HG03060 (cell line): ENCODE results near the gene PLEKHS1.

Experiments
- ATAC-seq: cut with Tn5 transposase; IDR thresholded peaks from one replicate; pipeline ENCODE4 v1.9.1; 2021; ENCODE audit warnings: low read depth, moderate number of reproducible peaks; ENCODE audit not compliant: unreplicated experiment

The PLEKHS1 gene

DNA sequence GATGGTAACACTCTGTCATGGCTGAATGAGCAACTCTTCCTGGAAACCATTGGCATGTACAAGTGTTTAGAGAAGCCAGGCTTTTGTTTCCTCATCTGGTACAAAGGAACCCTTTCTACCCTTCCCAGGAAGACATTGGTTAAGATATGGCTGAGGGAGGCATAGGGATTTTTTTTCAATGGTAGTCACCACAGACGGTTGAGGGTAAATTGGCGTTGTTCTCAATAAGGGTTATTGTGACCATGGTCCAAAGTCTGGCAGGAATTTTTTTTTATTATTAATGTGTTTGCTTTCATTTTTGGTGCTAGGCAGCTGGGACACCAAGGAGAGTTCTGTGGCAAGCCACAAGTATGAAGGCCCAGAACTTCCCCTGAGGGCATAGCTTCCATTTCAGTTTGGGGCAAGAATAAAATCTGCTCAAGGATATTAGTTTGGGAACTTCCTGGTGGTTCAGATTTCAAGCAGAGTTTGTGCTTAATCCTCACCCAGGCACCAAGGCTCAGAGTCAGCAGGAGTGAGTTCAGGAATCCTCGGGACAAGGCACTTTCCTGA lies at the start of gene PLEKHS1:
Gene PLEKHS1, plus strand, starts transcription at position 502 of the 552 bp plus-strand sequence. CDS start 3,596 bp downstream, outside the sequence.
- no peak for ATAC-seq

DNA sequence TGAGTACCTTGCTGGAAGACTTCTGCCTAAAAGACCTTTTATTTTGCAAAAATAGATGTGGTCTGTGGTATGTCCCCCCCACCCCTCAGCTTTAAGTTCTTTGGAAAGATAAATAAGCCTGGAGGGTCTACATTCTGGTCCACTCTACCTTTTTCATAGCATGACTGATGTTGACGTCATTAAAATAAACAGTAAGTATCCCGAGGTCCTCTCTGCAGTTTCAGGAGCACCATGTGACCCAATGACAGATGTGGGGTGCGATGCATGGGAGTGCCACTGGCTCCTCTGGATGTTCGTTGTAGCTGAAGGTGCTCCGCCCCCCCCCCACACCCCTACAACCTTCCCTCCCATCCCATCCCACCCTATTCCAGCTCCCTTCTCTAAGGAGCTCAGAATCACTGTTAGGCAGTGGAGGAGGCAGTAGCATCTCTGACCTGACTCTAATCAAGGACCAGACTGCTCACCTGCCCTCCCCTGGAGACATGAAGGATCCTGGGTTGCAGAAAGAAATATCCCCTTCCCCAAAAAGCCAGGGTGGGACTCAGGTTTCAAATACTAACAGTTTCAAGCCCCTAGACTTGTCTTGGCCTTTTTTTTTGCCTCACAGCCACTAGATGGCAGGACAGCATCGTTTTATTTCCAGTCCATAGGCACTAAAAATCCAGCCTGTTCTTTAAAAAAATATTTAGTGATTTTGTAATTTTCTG lies 46.7 kb upstream of the PLEKHS1 start:
- no peak for ATAC-seq

DNA sequence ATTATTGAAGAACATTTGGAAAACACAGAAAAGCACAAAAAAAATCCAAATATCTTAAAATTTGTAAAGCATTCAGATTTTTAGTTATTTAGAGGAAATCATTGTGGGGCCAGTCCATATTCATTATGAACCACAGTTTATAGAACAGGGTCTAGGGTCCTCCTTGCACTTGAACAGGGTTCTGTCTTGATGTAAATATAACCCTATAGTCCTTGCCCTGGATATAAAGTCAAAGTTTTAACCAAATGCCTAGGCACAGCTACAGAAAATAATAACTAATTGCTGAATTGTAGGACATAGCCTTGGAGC lies 46.2 kb upstream of the PLEKHS1 start:
- no peak for ATAC-seq

DNA sequence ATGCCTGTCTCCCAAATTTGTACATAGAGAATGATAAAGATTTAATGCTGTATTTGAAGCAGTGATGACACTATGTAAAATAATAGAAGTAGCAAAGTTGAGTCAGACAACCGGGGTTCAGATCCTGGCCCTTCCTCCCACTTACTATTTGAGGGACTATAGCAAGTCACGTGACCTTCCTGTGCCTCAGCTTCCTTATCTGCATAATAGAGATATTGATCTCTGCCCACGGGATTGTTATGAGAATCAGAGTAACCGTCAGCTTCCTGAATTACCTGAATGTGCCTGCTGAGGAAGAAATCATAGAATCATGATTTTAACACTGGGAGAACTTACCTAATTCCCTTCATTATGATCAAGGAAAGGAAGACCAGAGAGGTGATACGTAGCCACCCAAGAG lies 44.9 kb upstream of the PLEKHS1 start:
- ATAC-seq = no peak

DNA sequence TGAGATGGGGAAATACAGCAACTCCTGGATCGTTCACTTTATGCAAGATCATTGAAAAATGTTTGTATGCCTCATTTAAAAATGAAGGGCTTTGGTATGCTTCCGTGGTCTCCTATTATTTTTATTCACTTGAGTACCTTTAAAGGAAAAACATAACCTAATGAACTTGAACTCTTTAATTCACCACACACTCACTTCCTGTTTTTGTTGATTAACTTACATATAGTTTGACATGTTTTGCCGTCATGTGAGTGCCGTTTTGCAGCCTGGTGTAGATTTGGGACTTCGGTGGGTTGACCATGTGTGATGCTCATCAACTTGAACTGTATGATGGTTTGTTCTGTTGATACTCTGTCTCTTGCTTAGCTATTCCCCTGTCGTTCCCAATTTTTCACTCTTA lies 42.8 kb upstream of the PLEKHS1 start:
- no peak for ATAC-seq

DNA sequence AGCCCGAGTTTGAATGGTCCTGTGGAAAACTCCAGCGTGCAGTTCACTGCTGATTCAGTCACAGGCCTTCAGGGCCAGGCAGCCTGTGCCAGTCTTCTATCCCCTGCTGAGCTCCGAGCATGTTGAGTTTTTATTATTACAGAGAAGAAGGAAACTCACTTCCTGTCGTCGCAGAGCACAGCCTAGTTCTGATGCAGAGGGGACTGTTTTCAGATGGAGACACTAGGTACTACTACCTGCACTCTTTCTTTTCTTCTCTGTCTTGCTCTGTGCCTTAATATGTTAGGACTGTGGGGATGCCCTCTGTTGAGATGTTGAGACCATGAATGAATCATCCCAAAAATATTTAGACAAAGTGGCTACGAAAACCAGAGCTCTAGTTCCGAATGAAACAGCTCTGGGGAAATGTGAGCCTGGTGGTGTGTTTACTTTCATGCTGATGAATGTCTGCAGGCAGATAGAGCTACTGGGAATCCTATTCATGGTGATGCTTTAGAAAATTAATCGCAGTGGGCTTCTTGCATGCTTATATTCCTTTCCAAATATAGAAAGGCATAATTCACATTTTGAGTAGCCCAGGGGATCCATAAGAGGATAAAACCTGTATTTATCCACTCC lies 42.2 kb upstream of the PLEKHS1 start:
- ATAC-seq = no peak

DNA sequence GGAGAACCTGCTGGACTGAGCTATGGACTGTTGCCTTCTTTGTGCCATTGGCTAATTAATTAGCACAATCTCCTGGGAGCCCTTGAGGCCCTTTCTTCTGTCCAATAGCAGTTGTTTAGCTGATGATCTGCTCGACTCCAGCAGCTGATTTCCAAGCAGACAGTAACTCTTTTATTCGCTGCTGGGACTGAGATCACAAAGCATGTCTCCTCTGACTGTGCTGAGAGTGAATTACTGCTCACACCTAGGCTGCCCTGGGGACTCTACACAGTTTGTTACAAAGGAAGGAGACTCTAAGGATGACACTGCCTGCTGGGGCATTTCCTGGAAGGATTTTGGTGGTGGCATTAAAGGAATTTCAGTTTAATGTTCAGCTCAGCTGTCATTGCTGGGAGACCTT lies 40.3 kb upstream of the PLEKHS1 start:
- ATAC-seq = no peak

DNA sequence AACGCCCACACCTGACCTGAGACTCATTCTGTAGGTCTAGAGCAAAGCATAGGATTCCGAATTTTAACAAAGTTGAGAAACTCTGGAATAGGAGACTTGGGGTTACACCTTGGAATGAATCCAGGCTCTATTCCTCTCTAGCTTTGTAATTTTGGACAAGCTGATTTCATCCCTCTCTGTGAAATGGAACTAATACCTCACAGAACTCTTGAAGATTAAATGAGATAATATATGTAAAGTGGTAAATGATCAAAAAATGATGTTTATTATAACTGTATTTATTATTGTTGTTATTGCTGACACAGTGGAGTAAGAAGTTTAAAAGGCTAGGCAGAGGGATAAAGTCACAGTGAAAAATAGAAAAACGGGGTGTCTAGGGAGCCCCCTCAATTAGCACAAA lies 39.5 kb upstream of the PLEKHS1 start:
- ATAC-seq = no peak

DNA sequence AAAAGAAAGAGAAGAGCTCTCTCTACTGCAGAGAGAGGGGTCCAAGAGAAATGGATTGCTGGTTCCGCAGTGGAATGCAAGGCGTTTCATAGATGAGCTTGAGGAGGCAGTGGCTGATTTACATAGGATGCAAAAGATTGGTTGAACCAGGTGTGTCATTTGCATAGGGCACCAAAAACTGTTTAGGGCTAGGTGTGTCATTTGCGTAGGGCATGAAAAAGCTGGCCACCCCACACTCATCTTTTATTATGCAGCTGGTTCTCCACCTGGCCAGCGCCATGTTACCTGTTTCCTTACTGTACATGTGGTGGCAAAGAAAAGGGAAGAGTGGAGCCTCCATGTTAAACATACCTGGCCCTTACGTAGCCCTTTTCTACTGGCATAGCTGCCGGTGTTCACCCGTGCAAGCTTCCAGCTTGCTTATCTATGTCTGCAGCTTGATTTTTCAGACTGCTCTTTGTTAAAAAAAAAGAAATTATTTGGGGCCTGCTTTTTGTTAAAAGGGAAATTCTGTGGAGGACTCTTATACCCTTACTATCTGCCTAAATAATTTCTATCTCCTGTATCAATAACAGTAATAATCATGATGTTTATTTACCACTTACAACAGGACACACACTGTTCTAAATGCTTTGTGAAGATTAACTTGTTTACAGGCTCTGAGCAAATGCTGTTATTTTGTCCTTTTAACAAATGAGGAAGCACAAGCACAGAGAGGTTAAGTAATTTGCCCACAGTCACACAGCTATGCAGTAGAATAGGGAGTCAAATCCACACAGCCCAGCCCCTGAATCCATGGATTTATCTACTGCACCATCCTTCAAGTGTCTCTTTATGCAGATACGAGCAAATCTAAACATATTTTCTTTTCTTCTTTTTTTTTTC lies 38.5 kb upstream of the PLEKHS1 start:
- no peak for ATAC-seq

DNA sequence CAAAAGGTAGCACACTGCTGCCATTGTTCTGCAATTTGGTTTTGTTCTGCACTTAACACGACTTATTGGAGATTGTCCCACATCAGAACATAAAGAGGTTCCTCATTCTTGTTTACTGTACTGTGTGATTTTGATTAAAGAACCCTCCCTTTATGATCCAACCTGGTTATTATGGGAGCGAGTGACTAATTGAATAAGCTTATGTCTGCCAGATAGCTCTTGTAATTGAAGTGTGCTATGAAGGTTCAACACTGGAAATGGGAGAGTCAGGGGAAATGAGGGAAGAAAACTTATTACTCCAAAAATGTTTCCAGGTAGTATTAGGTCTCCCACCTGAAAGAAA lies 37.9 kb upstream of the PLEKHS1 start:
- no peak for ATAC-seq

DNA sequence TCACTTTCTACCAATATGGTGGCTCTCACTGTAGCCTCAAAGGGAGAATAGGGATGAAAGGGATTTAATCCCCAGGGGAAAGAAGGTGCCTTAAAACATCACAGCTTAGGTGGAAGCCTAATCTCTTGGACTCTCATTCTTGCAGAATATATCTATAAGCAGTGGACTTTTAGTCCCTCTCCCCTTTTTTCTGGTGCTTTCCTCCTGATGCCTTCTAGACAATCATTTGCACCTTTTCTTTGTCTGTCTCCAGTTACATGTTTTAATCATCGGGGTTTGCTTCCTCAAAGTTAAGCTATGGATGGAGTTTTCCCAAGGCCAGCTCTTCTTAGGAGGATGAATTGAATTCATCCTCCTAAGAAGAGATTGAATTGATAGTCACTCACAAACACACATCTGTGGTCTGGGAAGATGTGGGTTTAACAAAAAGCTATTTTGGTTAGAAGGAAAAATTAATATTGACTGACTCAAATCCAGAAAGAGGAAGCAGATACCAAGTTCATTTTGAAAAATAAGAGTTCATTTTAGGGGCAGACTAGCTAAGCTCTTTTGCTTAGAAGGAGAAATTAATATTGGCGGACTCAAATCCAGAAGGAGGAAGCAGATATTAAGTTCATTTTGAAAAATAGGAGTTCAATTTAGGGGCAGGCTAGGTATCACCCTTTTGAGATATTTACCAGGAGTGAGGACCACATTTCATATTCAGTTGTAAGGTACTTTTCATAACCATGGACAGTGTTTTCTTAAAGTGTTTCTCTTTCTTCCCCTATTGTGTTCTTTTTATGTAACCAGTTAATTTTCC lies 35.2 kb upstream of the PLEKHS1 start:
- no peak for ATAC-seq

DNA sequence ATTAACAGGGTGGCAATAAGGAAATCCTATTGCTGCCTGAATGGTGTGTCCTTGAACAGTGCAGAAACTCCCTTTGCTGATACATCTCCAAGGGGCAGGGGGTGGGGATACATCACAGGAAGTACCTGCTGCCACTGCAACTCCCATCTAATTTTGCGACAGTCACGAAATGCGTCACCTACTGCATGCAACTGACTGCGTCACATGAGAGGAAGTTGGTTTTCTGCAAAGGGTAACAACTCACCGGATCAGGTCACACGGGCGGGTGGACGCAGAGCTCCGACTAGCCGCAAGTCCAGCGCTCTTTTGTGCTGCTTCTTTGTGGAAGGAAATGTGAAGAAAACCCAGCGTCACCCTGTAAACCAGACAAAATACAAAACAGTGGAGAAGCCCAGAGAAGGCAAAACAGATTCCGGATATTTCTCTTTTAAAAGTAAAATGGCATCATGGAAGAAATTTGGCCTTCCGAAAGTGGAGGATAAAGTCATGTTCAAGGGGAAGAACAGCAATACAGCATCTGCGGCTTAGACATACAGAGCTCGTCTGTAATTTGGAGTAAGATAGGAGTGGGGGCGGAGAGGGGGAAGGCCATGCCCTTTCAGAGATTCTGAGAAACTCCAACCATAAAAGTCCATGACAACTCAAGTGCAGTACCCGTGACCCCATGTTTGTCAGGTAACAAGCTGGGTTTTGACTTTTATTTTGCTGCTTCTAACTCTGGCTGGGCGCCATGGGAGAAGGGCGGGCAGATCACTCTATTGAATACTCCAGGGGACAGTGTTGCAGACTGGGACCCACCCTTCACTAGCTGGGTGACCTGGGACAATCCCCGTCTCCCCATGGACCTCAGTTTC lies 32.3 kb upstream of the PLEKHS1 start:
- ATAC-seq = no peak

DNA sequence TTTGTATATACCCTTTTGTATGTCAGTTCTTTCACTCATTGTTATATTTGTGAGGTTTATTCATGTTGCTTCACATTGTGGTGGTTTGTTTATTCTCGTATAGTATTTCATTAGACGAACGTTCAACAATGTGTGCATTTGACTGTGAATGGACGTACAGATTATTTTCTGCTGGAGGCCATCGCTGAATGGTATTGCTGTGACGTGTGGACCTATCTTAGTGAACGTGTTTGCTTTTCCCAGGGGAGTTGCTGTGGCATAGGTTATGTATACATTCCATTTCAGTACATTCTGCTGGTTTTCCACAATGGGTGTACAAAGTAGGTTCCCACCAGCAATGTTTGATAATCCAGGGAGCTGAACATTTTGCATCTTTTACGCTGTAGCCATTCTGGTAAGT lies 31.1 kb upstream of the PLEKHS1 start:
- no peak for ATAC-seq

DNA sequence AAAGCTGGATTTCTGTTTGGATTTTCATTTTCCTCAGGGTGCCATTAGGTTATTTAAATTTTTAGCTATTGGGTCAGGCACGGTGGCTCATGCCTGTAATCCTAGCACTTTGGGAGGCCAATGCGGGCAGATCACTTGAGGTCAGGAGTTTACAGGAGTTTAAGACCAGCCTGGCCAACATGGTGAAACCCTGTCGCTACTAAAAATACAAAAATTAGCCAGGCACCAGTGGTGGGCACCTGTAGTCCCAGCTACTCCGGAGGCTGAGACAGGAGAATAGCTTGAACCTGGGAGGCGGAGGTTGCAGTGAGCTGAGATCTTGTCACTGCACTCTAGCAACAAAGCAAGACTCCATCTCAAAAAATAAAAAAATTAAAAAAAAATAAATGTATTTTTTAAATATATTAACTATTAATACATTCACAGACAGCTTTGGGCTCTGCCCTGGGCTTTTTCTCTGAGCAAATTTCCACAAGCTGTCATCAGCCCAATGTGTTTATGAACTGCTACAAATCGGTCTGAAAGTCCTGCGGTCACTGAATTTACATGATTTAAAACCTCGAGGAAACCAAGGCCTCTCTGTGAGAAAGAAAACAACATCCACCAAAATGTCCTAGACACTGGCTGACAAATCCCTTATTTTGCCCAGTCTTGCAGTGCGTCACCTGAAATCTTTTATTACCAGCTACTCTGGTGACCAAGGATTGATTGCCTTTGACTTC lies 19.2 kb upstream of the PLEKHS1 start:
- no peak for ATAC-seq

DNA sequence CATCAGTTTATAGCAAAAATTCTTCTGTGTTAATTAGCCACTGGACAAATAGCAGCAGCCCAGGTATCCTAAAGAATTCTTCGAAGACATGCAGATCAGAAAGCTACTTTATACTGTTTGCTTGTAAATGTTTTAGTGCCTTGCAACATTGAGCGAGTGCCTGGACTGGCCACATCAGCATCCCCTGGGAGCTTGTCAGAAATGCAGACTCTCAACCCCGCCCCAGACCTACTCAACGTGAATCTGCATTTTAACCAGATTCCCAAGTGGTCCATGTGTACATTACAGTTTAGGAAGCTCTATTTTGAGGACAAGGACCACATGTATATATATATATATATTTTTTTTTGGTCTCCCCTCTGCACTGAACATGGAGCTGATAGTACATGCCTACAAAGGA lies 18.5 kb upstream of the PLEKHS1 start:
- ATAC-seq = no peak

DNA sequence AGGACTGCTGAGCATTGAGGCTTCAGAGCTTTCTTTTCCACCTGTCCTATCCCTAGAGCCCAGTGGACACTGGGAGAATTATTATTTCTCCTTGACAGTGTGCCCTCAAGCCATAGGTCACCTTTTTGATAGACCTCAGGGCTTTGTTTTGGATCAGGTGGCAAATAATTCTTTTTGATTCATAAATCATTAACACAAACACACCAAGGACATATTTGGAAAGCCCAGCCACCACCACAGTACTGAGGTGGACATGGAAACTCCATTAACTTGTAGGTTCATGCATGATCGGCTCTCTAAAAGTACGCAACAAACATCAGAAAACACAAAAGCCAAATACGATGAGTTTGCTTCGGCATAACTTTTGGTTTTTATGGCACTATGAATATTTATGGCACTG lies 17.8 kb upstream of the PLEKHS1 start:
- no peak for ATAC-seq

DNA sequence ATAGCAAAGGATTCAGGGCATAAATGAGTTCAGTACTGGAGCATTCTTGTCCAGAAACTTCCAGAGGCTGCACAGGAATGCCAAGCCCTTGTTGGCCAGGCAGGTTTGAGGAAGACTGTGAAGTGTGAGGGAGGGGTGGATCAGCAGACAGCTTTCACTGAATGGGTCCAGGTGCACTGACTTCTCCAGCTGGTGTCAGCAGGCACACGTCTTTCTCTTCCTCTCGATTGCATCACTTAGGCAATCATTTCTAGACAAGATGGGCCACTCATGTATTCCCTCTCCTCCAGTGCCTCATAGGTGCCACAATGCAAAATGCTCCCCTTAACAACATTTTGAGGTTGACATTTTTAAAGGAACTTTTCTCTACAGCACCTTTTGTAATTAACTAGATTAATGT lies 15.6 kb upstream of the PLEKHS1 start:
- ATAC-seq = peak; percentile 90

DNA sequence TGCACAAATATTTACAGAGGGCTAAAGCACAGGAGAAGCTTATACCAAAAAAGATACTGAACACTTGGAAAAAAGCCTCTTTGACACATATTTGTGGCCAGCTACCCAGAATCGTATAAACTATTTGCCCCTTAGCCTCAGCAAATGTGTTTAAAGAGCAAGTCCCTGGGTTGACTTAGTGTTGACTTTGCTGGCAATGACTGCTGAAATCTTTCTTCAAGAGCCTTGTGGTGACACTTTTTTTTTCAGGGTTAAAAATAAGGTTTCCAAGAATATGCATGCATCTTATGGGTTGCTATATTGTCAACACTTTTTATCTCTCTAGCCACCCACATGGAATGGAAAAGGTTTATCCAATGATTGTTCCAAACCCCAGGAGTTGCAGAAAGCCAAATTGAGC lies 14.9 kb upstream of the PLEKHS1 start:
- no peak for ATAC-seq

DNA sequence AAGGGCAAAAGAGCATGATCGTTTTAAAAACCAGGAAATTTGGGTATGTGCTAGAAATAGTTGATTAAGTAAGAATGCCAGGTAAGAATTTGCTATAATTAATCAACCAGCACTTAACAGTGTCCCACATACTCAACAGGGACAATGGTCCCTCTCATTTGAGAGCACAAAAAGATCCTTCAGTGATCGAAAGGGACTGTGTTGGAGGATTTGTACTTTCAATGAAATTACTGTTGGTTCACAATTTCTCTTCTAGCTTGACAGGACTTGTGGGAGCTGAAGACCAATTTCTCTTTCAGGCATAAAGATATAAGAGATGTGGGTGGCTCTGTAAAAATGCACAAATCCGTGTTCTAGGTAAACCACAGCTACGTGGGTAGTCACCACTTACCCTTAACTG lies 12.5 kb upstream of the PLEKHS1 start:
- ATAC-seq = no peak
